OCI-LY7 (cell line): Measurements from ENCODE around the gene STXBP2.

ENCODE experiments used
- CTCF ChIP-seq: fragments of 200-600 bp; sonication (generic); conservative IDR thresholded peaks from 2 replicates; pipeline ENCODE4 v1.5.1; 2014; ENCODE audit warnings: mild to moderate bottlenecking, antibody characterized with exemption, low read length, moderate library complexity, mixed read lengths
- EZH2phosphoT487 ChIP-seq: fragments of 200-600 bp; sonication (generic); IDR thresholded peaks from 2 replicates; pipeline ENCODE4 v1.6.1; 2018; ENCODE audit warnings: low read depth, borderline replicate concordance, mild to moderate bottlenecking, mixed run types, antibody characterized with exemption, low read length, moderate library complexity, mixed read lengths

- TF ChIP-seq CTCF (no peak), EZH2phosphoT487 (no peak)
Measured at GRCh38 chr19:7679771-7680605, 43.1 kb downstream of the STXBP2 start.
